Measurements from ENCODE around the gene PCK2.

PCK2 gene

DNA sequence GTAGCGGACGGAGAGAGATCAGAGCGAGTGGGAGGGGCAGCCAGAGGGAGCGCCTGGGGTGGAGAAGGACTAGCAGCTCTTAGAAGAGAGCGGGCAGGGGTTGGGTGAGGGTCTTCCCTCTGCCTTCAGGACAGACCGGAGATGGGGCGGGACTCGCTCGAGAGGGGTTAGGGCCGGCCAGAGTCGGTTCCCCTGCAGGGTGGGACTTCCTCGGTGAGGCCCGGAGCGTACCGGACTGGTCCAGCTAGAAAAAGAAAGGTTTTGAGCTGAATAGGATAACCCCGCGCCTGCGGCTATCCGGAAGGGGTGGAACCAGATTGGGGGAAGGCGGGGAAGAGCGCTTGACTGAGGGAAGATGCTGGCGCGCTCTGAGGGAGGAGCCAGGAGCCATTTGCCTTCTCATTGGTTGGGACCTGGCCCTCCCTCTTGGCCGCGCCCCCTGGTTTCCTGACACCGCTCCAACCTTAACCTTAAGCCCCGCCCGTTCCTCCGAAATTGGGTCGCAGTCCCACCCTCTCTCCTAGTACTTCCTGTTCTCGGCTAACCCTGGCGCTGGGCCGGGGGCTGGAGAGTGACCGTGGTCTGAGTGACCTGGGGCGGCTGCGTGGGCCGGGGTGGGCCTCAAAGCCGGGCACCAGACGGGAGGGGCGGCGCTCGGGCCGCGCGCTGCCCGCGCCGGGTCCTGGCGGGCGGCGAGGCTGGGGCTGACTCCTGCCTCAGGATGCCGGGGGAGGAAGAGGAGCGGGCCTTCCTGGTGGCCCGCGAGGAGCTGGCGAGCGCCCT, 53.1 kb downstream of the PCK2 start, which contains the start of gene RNF31:
TSS of gene RNF31 (plus strand) at position 521 of the 783 bp plus-strand sequence. CDS start at position 722, 201 bp downstream.
- TF ChIP-seq, protein P1, sequence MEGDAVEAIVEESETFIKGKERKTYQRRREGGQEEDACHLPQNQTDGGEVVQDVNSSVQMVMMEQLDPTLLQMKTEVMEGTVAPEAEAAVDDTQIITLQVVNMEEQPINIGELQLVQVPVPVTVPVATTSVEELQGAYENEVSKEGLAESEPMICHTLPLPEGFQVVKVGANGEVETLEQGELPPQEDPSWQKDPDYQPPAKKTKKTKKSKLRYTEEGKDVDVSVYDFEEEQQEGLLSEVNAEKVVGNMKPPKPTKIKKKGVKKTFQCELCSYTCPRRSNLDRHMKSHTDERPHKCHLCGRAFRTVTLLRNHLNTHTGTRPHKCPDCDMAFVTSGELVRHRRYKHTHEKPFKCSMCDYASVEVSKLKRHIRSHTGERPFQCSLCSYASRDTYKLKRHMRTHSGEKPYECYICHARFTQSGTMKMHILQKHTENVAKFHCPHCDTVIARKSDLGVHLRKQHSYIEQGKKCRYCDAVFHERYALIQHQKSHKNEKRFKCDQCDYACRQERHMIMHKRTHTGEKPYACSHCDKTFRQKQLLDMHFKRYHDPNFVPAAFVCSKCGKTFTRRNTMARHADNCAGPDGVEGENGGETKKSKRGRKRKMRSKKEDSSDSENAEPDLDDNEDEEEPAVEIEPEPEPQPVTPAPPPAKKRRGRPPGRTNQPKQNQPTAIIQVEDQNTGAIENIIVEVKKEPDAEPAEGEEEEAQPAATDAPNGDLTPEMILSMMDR (IDR thresholded peaks at IDR 0.05; ENCODE audit: control extremely low read depth, extremely low read depth, low read depth, missing control alignments): no peak
- peak; percentile 97 for DNase-seq (ENCODE audit: extremely low spot score)
- CTCF ChIA-PET: interaction anchor here (0.8 to 12.0 kb wide), 12 partner anchors 8 to 285 kb away, joined by 3 to 154 read pairs (median 6); partner anchors contain the start of genes CIDEB, DCAF11, IRF9 and NRL
- POLR2A ChIA-PET: interaction anchor here (0.6 to 3.2 kb wide), 11 partner anchors 9 to 52 kb away, joined by 3 to 20 read pairs (median 6); partner anchors contain the start of genes DCAF11, IRF9, NRL and PSME1

DNA sequence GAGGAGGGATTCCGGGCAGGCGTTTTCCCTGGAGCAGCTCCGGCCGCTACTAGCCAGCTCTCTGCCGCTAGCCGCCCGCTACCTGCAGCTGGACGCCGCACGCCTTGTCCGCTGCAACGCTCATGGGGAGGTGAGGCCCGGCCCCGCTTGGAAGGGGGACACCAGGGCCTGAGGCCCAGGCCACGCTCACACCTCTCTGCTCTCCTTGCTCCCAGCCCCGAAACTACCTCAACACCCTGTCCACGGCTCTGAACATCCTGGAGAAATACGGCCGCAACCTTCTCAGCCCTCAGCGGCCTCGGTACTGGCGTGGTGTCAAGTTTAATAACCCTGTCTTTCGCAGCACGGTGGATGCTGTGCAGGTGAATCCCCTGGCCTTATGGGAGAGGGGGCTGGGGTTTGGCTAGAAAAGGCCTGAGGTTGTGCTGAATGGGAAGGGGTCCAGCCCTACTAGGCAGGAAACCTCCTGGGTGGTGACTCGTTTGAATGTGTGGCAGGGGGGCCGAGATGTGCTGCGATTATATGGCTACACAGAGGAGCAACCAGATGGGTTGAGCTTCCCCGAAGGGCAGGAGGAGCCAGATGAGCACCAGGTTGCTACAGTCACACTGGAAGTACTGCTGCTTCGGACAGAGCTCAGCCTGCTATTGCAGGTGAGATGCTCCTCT, 53.8 kb downstream of the PCK2 start:
- DNase-seq (ENCODE audit: extremely low spot score): no peak
- CTCF ChIA-PET: interaction anchor here (1.1 to 12.0 kb wide), 6 partner anchors 9 to 55 kb away, joined by 3 to 154 read pairs (median 12); partner anchors contain the start of genes DCAF11, IRF9 and NRL
- POLR2A ChIA-PET: interaction anchor here (1.5 to 3.2 kb wide), 3 partner anchors 8 to 13 kb away, joined by 5 to 14 read pairs (median 12); partner anchors contain the start of genes IRF9 and PSME1
- TF ChIP-seq, protein P1 (IDR thresholded peaks at IDR 0.05; ENCODE audit: control extremely low read depth, extremely low read depth, low read depth, missing control alignments): no peak

DNA sequence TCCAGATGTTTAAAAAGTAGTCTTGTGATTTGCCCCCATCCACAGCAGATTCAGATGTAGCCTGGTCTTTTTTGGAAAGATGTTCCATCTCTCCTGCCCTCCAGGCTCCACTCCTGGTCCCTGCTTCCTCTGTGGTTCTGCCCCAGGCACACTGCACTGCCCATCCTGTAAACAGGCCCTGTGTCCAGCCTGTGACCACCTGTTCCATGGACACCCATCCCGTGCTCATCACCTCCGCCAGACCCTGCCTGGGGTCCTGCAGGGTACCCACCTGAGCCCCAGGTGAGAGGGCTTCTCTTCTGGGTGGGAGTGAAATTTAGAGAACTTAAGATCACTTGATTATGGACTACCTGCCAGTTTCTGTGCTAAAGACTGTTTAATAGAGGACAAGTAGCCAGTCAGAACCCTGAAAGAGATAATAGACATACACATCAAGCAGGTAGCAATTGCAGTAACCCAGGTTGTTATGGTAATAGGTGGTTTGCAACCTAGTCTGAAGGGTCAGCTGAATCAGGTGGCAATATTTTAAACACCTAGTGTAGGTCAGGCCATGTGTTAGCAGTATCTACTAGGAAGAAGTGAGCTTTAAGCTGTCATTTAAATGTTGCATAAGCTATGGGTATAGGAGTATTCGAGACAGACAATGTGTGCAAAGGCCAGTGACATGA, 55.3 kb downstream of the PCK2 start:
- POLR2A ChIA-PET: interaction anchor here (0.9 kb wide), 1 partner anchor 13 kb away, joined by 3 read pairs; no protein-coding TSS in a partner anchor
- CTCF ChIA-PET: interaction anchor here (1.1 to 12.0 kb wide), 5 partner anchors 13 to 41 kb away, joined by 3 to 154 read pairs (median 7); partner anchors contain the start of genes DCAF11, IRF9 and NRL
- no peak for DNase-seq (ENCODE audit: extremely low spot score)
- TF ChIP-seq, protein P1 (IDR thresholded peaks at IDR 0.05; ENCODE audit: control extremely low read depth, extremely low read depth, low read depth, missing control alignments): no peak

DNA sequence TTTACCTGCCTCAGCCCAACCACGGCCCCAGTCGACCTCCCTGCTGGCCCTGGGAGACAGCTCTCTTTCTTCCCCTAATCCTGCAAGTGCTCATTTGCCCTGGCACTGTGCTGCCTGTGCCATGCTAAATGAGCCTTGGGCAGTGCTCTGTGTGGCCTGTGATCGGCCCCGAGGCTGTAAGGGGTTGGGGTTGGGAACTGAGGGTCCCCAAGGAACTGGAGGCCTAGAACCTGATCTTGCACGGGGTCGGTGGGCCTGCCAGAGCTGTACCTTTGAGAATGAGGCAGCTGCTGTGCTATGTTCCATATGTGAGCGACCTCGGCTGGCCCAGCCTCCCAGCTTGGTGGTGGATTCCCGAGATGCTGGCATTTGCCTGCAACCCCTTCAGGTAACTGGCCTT, 56.0 kb downstream of the PCK2 start:
- CTCF ChIA-PET: interaction anchor here (0.8 to 12.0 kb wide), 4 partner anchors 13 to 60 kb away, joined by 3 to 154 read pairs (median 6); partner anchors contain the start of genes DCAF11 and IRF9
- POLR2A ChIA-PET: interaction anchor here (0.9 to 1.4 kb wide), 2 partner anchors 11 to 12 kb away, joined by 3 to 7 read pairs; no protein-coding TSS in a partner anchor
- TF ChIP-seq, protein P1 (IDR thresholded peaks at IDR 0.05; ENCODE audit: control extremely low read depth, extremely low read depth, low read depth, missing control alignments): no peak
- DNase-seq (ENCODE audit: extremely low spot score): no peak

DNA sequence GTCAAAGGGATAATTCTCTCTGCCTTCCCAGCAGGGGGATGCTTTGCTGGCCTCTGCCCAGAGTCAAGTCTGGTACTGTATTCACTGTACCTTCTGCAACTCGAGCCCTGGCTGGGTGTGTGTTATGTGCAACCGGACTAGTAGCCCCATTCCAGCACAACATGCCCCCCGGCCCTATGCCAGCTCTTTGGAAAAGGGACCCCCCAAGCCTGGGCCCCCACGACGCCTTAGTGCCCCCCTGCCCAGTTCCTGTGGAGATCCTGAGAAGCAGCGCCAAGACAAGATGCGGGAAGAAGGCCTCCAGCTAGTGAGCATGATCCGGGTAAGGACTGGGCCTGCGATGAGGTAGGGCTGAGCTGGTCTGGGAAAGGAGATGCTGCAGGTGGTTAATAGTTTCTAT, 56.5 kb downstream of the PCK2 start:
- CTCF ChIA-PET: interaction anchor here (0.8 to 12.0 kb wide), 4 partner anchors 12 to 60 kb away, joined by 3 to 154 read pairs (median 6); partner anchors contain the start of genes DCAF11 and IRF9
- no peak for DNase-seq (ENCODE audit: extremely low spot score)
- TF ChIP-seq, protein P1 (IDR thresholded peaks at IDR 0.05; ENCODE audit: control extremely low read depth, extremely low read depth, low read depth, missing control alignments): no peak
- POLR2A ChIA-PET: interaction anchor here (1.4 kb wide), 1 partner anchor 11 kb away, joined by 7 read pairs; no protein-coding TSS in a partner anchor

Measured in GM10248 (cell line).